Measurements from ENCODE around the gene ASPSCR1.
"Not testable (repeated sequence)": the region's sequence is repeated elsewhere in the genome, so short reads cannot be mapped to it uniquely, and the experiment has no call there.

DNA sequence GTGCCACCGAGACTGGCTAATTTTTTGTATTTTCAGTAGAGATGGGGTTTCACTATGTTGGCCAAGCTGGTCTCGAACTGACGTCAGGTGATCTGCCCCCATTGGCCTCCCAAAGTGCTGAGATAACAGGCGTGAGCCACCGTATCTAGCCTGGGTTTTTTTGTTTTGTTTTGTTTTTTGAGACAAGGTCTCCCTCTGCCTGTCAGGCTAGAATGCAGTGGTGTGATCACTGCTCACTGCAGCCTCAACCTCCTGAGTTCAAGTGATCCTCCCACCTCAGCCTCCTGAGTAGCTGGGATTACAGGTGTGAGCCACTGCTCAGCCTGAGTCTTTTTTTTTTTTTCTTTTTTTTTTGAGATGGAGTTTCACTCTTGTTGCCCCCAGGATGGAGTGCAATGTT, 24.0 kb upstream of the ASPSCR1 start:
- TF ChIP-seq, protein P1, sequence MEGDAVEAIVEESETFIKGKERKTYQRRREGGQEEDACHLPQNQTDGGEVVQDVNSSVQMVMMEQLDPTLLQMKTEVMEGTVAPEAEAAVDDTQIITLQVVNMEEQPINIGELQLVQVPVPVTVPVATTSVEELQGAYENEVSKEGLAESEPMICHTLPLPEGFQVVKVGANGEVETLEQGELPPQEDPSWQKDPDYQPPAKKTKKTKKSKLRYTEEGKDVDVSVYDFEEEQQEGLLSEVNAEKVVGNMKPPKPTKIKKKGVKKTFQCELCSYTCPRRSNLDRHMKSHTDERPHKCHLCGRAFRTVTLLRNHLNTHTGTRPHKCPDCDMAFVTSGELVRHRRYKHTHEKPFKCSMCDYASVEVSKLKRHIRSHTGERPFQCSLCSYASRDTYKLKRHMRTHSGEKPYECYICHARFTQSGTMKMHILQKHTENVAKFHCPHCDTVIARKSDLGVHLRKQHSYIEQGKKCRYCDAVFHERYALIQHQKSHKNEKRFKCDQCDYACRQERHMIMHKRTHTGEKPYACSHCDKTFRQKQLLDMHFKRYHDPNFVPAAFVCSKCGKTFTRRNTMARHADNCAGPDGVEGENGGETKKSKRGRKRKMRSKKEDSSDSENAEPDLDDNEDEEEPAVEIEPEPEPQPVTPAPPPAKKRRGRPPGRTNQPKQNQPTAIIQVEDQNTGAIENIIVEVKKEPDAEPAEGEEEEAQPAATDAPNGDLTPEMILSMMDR (IDR thresholded peaks at IDR 0.05) = not testable (repeated sequence)
- not testable (repeated sequence) for TF ChIP-seq ETV6, ZNF281, FOXK1 (CRISPR knock-in tag; IDR thresholded peaks at IDR 0.05)
